Measurements from ENCODE around the gene PVR. TPM values are rescaled to one million over a fixed set of nuclear protein-coding genes. Genes with fewer than 3 reads are reported as not detected.

Gene PVR
- total RNA-seq, 1 experiment from 2014 or later, result 15.0 TPM

- peak overlapping the region; percentile 17 for H3K27ac Mint-ChIP-seq
- ATAC-seq, result no peak
Measured at GRCh38 chr19:44692379-44692721, 48.6 kb downstream of the PVR start.

More at GRCh38 chr19:44692379-44692721, 48.6 kb downstream of the PVR start:
- H3K36me3 Mint-ChIP-seq, result no peaks in the 10 kb centered on the region
- peaks cover 25% of the 10 kb centered on the region for H3K4me1 Mint-ChIP-seq
- no peak overlapping the region for H3K4me3 Mint-ChIP-seq
- ChIA-PET CTCF (interaction anchor here (0.5 to 5.8 kb wide), 4 partner anchors 29 to 120 kb away, joined by 3 to 128 read pairs (median 44); no protein-coding TSS in a partner anchor), POLR2A (no interaction called here)
- H3K9me3 Mint-ChIP-seq, result no peaks in the 10 kb centered on the region
- DNase-seq (ENCODE audit: low spot score), result no peak
- TF ChIP-seq ETV6 (CRISPR knock-in tag; IDR thresholded peaks at IDR 0.05) (no peak), RORB (CRISPR knock-in tag; IDR thresholded peaks at IDR 0.05) (no peak), PRRX2 (CRISPR knock-in tag; IDR thresholded peaks at IDR 0.05) (no peak), ZNF121 (CRISPR knock-in tag; IDR thresholded peaks at IDR 0.05) (no peak), FOXP1 (CRISPR knock-in tag; IDR thresholded peaks at IDR 0.05; ENCODE audit: borderline replicate concordance) (no peak), STAT6 (CRISPR knock-in tag; conservative IDR thresholded peaks at IDR 0.05; ENCODE audit: low read depth) (no peak), USF1 (CRISPR knock-in tag; IDR thresholded peaks at IDR 0.05) (no peak), ZNF138 (CRISPR knock-in tag; conservative IDR thresholded peaks at IDR 0.05) (no peak), CBFB (CRISPR knock-in tag; IDR thresholded peaks at IDR 0.05; ENCODE audit: low read depth) (no peak), HMGXB4 (CRISPR knock-in tag; IDR thresholded peaks at IDR 0.05) (no peak), ZNF425 (CRISPR knock-in tag; conservative IDR thresholded peaks at IDR 0.05) (no peak), ZNF317 (CRISPR knock-in tag; IDR thresholded peaks at IDR 0.05; ENCODE audit: borderline replicate concordance, low read depth) (no peak), E2F5 (CRISPR knock-in tag; IDR thresholded peaks at IDR 0.05) (no peak), ZBTB43 (CRISPR knock-in tag; IDR thresholded peaks at IDR 0.05) (no peak), OVOL2 (CRISPR knock-in tag; IDR thresholded peaks at IDR 0.05; ENCODE audit: borderline replicate concordance) (no peak), KAT7 (CRISPR knock-in tag; IDR thresholded peaks at IDR 0.05; ENCODE audit: borderline replicate concordance) (no peak)
- H3K27me3 Mint-ChIP-seq (ENCODE audit: low read depth), result no peaks in the 10 kb centered on the region; the same call in 1 of the 2 replicates
